K562 (cell line): ENCODE measurements around the gene TTC31. TPM values are rescaled to one million over a fixed set of nuclear protein-coding genes. Genes with fewer than 3 reads are reported as not detected.

Experiments
- HMGXB4 ChIP-seq: sonication (generic); formaldehyde crosslinking; IDR thresholded peaks from 2 replicates; pipeline ENCODE4 v1.8.1; 2023; ENCODE audit warnings: mild to moderate bottlenecking, missing genetic modification reagents
- POLR2B ChIP-seq: fragments of 450-650 bp; IDR thresholded peaks from 2 replicates; pipeline ENCODE4 v1.6.1; 2018; ENCODE audit warnings: low read depth; ENCODE audit not compliant: partially characterized antibody
- RBFOX2 ChIP-seq: fragments of 200-400 bp; formaldehyde crosslinking; IDR thresholded peaks from 2 replicates; pipeline ENCODE4 v1.6.1; 2017; ENCODE audit warnings: low read depth, mild to moderate bottlenecking, low read length, moderate library complexity
- SRSF3 ChIP-seq: fragments of 200-400 bp; formaldehyde crosslinking; IDR thresholded peaks from 2 replicates; pipeline ENCODE4 v1.6.1; 2016; ENCODE audit warnings: mild to moderate bottlenecking, low read length, moderate library complexity; ENCODE audit not compliant: insufficient read depth
- TBL1XR1 ChIP-seq, 2 experiments: IDR thresholded peaks; 2 replicates each; pipeline ENCODE4 v1.6.1; 2012; ENCODE audit warnings: improper control_type of control experiment in 2 of 2, low read length in 2 of 2, mild to moderate bottlenecking in 1 of 2
- ZBTB17 ChIP-seq: fragments of 450-650 bp; formaldehyde crosslinking; IDR thresholded peaks from 2 replicates; pipeline ENCODE4 v1.4.0; 2020; ENCODE audit warnings: mild to moderate bottlenecking
- ZBTB7A ChIP-seq: IDR thresholded peaks from 2 replicates; pipeline ENCODE4 v1.6.1; 2011; ENCODE audit warnings: low read depth, mild to moderate bottlenecking, low read length, moderate library complexity, borderline replicate concordance; ENCODE audit not compliant: control insufficient read depth
- ZNF140 ChIP-seq: fragments of 250-450 bp; sonication (Bioruptor Pico); IDR thresholded peaks from 2 replicates; pipeline ENCODE4 v1.8.0; 2021; ENCODE audit warnings: moderate library complexity, mild to moderate bottlenecking, inconsistent platforms
- ZNF407 ChIP-seq: fragments of 450-650 bp; IDR thresholded peaks from 2 replicates; pipeline ENCODE4 v1.6.1; 2016; ENCODE audit warnings: low read depth
- polyA plus RNA-seq, 8 experiments: library from polyadenylated mRNA; depleted of rRNA in 4 of 8; stranded (reverse) in 5 of 8; unstranded in 3 of 8; fragments of >200 nt; fragmentation: Nextera tagmentation in 2 of 8; fragmentation: Illumina TruSeq in 1 of 8; extraction: Ambion mirVana in 2 of 8; extraction: Trizol in 1 of 8; gene quantifications; 2 replicates each; pipeline versions ENCODE4 v1.2.1 to v1.2.3, GENCODE V29; 2011 to 2014; ENCODE audit warnings: inconsistent platforms in 1 of 8, missing spikeins in 1 of 8
- total RNA-seq, 7 experiments: library from RNA; depleted of rRNA in 6 of 7; stranded (reverse); fragments of >200 nt in 6 of 7; fragmentation: Illumina TruSeq in 2 of 7; extraction: Trizol in 2 of 7; gene quantifications; 2 replicates each; pipeline versions ENCODE4 v1.2.1 to v1.2.3, GENCODE V29; 2011 to 2021; ENCODE audit warnings: low replicate concordance in 1 of 7
- TF ChIP-seq, protein P1 (sequence below): fragments of 450-650 bp; IDR thresholded peaks from 2 replicates; pipeline ENCODE4 v1.6.1; 2018; ENCODE audit not compliant: partially characterized antibody
- TF ChIP-seq, protein P2 (sequence below), 2 experiments: fragments of 450-650 bp in 1 of 2; sonication (generic) in 1 of 2; formaldehyde crosslinking in 1 of 2; IDR thresholded peaks in 1 of 2; conservative IDR thresholded peaks in 1 of 2; 2 replicates each; pipeline versions ENCODE4 v1.6.1 to v1.8.1; 2016 to 2023; ENCODE audit warnings: mild to moderate bottlenecking in 2 of 2, moderate library complexity in 2 of 2, inconsistent platforms in 1 of 2, missing genetic modification reagents in 1 of 2

TTC31 gene
- total and polyA plus RNA-seq, 9 of the 15 experiments (the other 6 are each of a cell fraction or from before 2014, with no cell fraction given) = 4.7 to 30.5 (median 15.9) TPM

GRCh38 chr2:74507926-74508520, 25.1 kb downstream of the TTC31 start (continued):
- TF ChIP-seq, protein P1, sequence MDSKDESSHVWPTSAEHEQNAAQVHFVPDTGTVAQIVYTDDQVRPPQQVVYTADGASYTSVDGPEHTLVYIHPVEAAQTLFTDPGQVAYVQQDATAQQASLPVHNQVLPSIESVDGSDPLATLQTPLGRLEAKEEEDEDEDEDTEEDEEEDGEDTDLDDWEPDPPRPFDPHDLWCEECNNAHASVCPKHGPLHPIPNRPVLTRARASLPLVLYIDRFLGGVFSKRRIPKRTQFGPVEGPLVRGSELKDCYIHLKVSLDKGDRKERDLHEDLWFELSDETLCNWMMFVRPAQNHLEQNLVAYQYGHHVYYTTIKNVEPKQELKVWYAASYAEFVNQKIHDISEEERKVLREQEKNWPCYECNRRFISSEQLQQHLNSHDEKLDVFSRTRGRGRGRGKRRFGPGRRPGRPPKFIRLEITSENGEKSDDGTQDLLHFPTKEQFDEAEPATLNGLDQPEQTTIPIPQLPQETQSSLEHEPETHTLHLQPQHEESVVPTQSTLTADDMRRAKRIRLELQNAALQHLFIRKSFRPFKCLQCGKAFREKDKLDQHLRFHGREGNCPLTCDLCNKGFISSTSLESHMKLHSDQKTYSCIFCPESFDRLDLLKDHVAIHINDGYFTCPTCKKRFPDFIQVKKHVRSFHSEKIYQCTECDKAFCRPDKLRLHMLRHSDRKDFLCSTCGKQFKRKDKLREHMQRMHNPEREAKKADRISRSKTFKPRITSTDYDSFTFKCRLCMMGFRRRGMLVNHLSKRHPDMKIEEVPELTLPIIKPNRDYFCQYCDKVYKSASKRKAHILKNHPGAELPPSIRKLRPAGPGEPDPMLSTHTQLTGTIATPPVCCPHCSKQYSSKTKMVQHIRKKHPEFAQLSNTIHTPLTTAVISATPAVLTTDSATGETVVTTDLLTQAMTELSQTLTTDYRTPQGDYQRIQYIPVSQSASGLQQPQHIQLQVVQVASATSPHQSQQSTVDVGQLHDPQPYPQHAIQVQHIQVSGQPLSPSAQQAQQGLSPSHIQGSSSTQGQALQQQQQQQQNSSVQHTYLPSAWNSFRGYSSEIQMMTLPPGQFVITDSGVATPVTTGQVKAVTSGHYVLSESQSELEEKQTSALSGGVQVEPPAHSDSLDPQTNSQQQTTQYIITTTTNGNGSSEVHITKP = peak; percentile 26
- TF ChIP-seq ZNF407 (no peak), ZBTB17 (CRISPR knock-in tag) (no peak), ZBTB7A (peak; percentile 65; the same call in 1 of the 2 replicates), HMGXB4 (CRISPR knock-in tag) (0 out of 2 replicates have a peak, but pooled peaks have one; percentile 44), RBFOX2 (peak; percentile 51), POLR2B (no peak), ZNF140 (CRISPR knock-in tag) (no peak), SRSF3 (0 out of 2 replicates have a peak, but pooled peaks have one; percentile 32), TBL1XR1 (IDR thresholded peaks at IDR 0.05; ENCODE audit: low read length in 2 of 2) (peak in 1 of 2 experiments; percentile 0; a peak in 1 of 4 replicates)
- TF ChIP-seq, protein P2, sequence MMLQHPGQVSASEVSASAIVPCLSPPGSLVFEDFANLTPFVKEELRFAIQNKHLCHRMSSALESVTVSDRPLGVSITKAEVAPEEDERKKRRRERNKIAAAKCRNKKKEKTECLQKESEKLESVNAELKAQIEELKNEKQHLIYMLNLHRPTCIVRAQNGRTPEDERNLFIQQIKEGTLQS (IDR thresholded peaks at IDR 0.05) = no peak
- TF ChIP-seq, protein P2 (CRISPR knock-in tag; conservative IDR thresholded peaks at IDR 0.05) = peak; percentile 71; the same call in 1 of the 2 replicates
